Stimulated activated CD4-positive, alpha-beta T cell treated with anti-CD3 and anti-CD28 coated beads, Interleukin-2, amount 100 ng/mL, for 24 hours (primary cell): Measurements from ENCODE around the gene GFPT2.
"Not testable (repeated sequence)": the region's sequence is repeated elsewhere in the genome, so short reads cannot be mapped to it uniquely, and the experiment has no call there.

Experiments
- DNase-seq, 2 donors: peaks; one replicate each; pipeline ENCODE4 v3.0.0-alpha.2; 2020

Gene GFPT2

GRCh38 chr5:180303226-180304015 lies 49.7 kb downstream of the GFPT2 start:
- no peak for DNase-seq

- DNase-seq = no peak
These were observed 50.9 kb downstream of the GFPT2 start for GRCh38 chr5:180302256-180302655.

- no peak for DNase-seq
These were observed 51.9 kb downstream of the GFPT2 start for GRCh38 chr5:180301253-180301652.

- no peak for DNase-seq
These were observed 53.6 kb downstream of the GFPT2 start for GRCh38 chr5:180299526-180299925.

- DNase-seq = not testable (repeated sequence)
These were observed 54.1 kb downstream of the GFPT2 start for GRCh38 chr5:180299014-180299413.

- DNase-seq = no peak
These were observed 55.4 kb downstream of the GFPT2 start for GRCh38 chr5:180297587-180298282.

GRCh38 chr5:180296771-180297170 lies 56.4 kb downstream of the GFPT2 start:
- DNase-seq = no peak

- no peak for DNase-seq
These were observed 58.1 kb downstream of the GFPT2 start for GRCh38 chr5:180294913-180295555.

- no peak for DNase-seq
These were observed 58.7 kb downstream of the GFPT2 start for GRCh38 chr5:180294411-180294810.

- peak; percentile 83 to 87 for DNase-seq
These were observed 60.9 kb downstream of the GFPT2 start, which contains the start of gene MAPK9 for GRCh38 chr5:180291943-180292831. MAPK9 (minus strand) TSS chr5:180292083; CDS start chr5:180280561, 11,522 bp downstream.

GRCh38 chr5:180291234-180291940 lies 61.7 kb downstream of the GFPT2 start:
- DNase-seq = peak; percentile 26 to 40

GRCh38 chr5:180290568-180291233 lies 62.4 kb downstream of the GFPT2 start:
- no peak for DNase-seq

- no peak for DNase-seq
These were observed 63.2 kb downstream of the GFPT2 start for GRCh38 chr5:180289966-180290365.

- no peak for DNase-seq
These were observed 63.7 kb downstream of the GFPT2 start for GRCh38 chr5:180289433-180289832.

- no peak for DNase-seq
These were observed 65.3 kb downstream of the GFPT2 start for GRCh38 chr5:180287868-180288267.

GRCh38 chr5:180287404-180287803 lies 65.7 kb downstream of the GFPT2 start:
- no peak for DNase-seq

GRCh38 chr5:180284149-180284548 lies 69.0 kb downstream of the GFPT2 start:
- DNase-seq = no peak

- no peak for DNase-seq
These were observed 70.0 kb downstream of the GFPT2 start for GRCh38 chr5:180283026-180283615.

- DNase-seq = no peak
These were observed 70.9 kb downstream of the GFPT2 start for GRCh38 chr5:180282281-180282680.

- DNase-seq = no peak
These were observed 71.4 kb downstream of the GFPT2 start for GRCh38 chr5:180281706-180282105.

GRCh38 chr5:180274695-180275094 lies 78.4 kb downstream of the GFPT2 start:
- DNase-seq = no peak
